Common myeloid progenitor, CD34-positive (primary cell): ENCODE measurements around the gene CFAP126.
"Not testable (repeated sequence)": the region's sequence is repeated elsewhere in the genome, so short reads cannot be mapped to it uniquely, and the experiment has no call there.

Source experiments
- CTCF ChIA-PET: fragments of 350-600 bp; sonication (Branson Sonifier 250); formaldehyde crosslinking; loops from one replicate; lab custom pipeline; 2021; ENCODE audit warnings: antibody characterized with exemption; lab: Charles Lee
- POLR2A ChIA-PET: fragments of 350-600 bp; sonication (Branson Sonifier 250); formaldehyde crosslinking; loops from one replicate; lab custom pipeline; 2021; ENCODE audit warnings: antibody characterized with exemption; lab: Charles Lee
- DNase-seq, 3 donors: peaks; one replicate each; pipeline versions ENCODE4 v3.0.0 to v3.0.0-alpha.2; 2013
- H3K27ac ChIP-seq, 2 experiments: 1 replicate in 1 of 2; 2 replicates in 1 of 2; pipeline ENCODE4 v1.7.0; 2013; ENCODE audit warnings: inconsistent platforms in 2 of 2, low read length in 2 of 2, mild to moderate bottlenecking in 2 of 2, low read depth in 1 of 2, moderate library complexity in 1 of 2; ENCODE audit not compliant: severe bottlenecking in 2 of 2, insufficient read depth in 1 of 2, poor library complexity in 1 of 2
- H3K27me3 ChIP-seq, 5 experiments: replicated peaks in 2 of 5; 1 replicate in 3 of 5; 2 replicates in 2 of 5; pipeline versions ENCODE4 v1.6.1 to v1.7.0; 2013; ENCODE audit warnings: low read length in 4 of 5, mild to moderate bottlenecking in 2 of 5, moderate library complexity in 2 of 5, inconsistent platforms in 1 of 5; ENCODE audit not compliant: insufficient read depth in 5 of 5, control insufficient read depth in 4 of 5
- H3K36me3 ChIP-seq, 4 experiments: 1 replicate in 2 of 4; 2 replicates in 2 of 4; pipeline versions ENCODE4 v1.6.1 to v1.7.0; 2013; ENCODE audit warnings: low read length in 3 of 4, control low read depth in 1 of 4, mild to moderate bottlenecking in 1 of 4; ENCODE audit not compliant: control insufficient read depth in 4 of 4, insufficient read depth in 4 of 4
- H3K4me1 ChIP-seq, 4 experiments: 1 replicate in 3 of 4; 2 replicates in 1 of 4; pipeline versions ENCODE4 v1.6.1 to v1.7.1; 2013; ENCODE audit warnings: low read length in 3 of 4, mild to moderate bottlenecking in 3 of 4, control low read depth in 1 of 4, inconsistent platforms in 1 of 4, moderate library complexity in 1 of 4; ENCODE audit not compliant: control insufficient read depth in 4 of 4, insufficient read depth in 4 of 4; ENCODE audit errors: control extremely low read depth in 1 of 4
- H3K4me3 ChIP-seq, 7 experiments: 1 replicate in 4 of 7; 2 replicates in 3 of 7; pipeline versions ENCODE4 v1.5.1 to v1.7.0; 2013; ENCODE audit warnings: mild to moderate bottlenecking in 7 of 7, low read length in 6 of 7, moderate library complexity in 6 of 7, inconsistent platforms in 2 of 7, low read depth in 2 of 7, control low read depth in 1 of 7; ENCODE audit not compliant: insufficient read depth in 4 of 7, control insufficient read depth in 1 of 7; ENCODE audit errors: extremely low read depth in 1 of 7
- H3K9me3 ChIP-seq, 5 experiments: 1 replicate in 4 of 5; 2 replicates in 1 of 5; pipeline versions ENCODE4 v1.6.1 to v1.7.1; 2013; ENCODE audit warnings: low read length in 4 of 5, mild to moderate bottlenecking in 2 of 5, inconsistent platforms in 1 of 5, low read depth in 1 of 5, moderate library complexity in 1 of 5; ENCODE audit not compliant: control insufficient read depth in 4 of 5, insufficient read depth in 2 of 5; ENCODE audit errors: control extremely low read depth in 1 of 5
- WGBS: methylation state at CpG from one replicate; pipeline ENCODE4 v1.1.5; 2013; ENCODE audit not compliant: insufficient coverage; 5-methylcytosine and 5-hydroxymethylcytosine counted together

The CFAP126 gene

DNA sequence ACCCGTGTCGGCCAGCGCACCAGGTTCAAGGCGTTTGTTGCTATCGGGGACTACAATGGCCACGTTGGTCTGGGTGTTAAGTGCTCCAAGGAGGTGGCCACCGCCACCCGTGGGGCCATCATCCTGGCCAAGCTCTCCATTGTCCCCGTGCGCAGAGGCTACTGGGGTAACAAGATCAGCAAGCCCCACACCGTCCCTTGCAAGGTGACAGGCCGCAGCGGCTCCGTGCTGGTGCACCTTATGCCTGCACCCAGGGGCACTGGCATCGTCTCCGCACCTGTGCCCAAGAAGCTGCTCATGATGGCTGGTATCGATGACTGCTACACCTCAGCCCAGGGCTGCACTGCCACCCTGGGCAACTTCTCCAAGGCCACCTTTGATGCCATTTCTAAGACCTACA is 38.9 kb upstream of the CFAP126 start:
- H3K4me3 ChIP-seq, H3K36me3 ChIP-seq, H3K4me1 ChIP-seq, POLR2A ChIA-PET, CTCF ChIA-PET, DNase-seq, H3K27me3 ChIP-seq, H3K9me3 ChIP-seq, H3K27ac ChIP-seq: not testable (repeated sequence)
- 100% methylated on average over 11 of the region's 17 CpGs for WGBS

DNA sequence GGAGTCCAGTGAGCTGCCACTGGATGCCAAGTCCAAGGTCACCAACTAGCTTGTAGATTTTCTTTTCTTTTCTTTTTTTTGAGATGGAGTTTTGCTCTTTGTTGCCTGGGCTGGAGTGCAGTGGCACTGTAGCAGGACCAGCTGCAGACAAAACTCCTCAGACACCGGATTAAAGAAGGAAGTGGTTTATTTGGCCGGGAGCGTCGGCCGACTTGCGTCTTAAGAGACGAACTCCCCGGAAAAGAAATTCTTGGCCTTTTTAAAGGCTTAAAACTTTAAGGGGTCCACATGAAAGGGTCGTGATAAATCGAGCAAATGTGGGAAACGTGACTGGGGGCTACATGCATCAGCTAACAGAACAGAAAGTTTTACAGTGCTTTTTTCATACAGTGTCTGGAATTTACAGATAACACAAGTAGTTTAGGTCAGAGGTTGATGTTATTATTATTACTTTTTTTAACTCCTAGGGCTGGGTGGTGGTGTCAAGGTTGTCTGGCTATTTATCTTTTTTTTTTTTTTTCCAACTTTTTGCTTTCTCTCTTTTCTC is 36.4 kb upstream of the CFAP126 start:
- Histone ChIP-seq H3K4me1 (peaks cover 0 to 9% (median 4%) of the 10 kb centered on the region in 4 experiments), H3K27me3 (peaks cover 0 to 8% (median 0%) of the 10 kb centered on the region in 5 experiments), H3K4me3 (no peak overlapping the region), H3K9me3 (peaks cover 0 to 7% (median 1%) of the 10 kb centered on the region in 5 experiments), H3K36me3 (no peaks in the 10 kb centered on the region), H3K27ac (no peak overlapping the region)
- CTCF ChIA-PET = interaction anchor here (1.7 kb wide), 1 partner anchor 36 kb away, joined by 4 read pairs; no protein-coding TSS in a partner anchor
- no peak for DNase-seq
- POLR2A ChIA-PET = no interaction called here
- WGBS = 60% methylated on average over 9 of the region's 11 CpGs

DNA sequence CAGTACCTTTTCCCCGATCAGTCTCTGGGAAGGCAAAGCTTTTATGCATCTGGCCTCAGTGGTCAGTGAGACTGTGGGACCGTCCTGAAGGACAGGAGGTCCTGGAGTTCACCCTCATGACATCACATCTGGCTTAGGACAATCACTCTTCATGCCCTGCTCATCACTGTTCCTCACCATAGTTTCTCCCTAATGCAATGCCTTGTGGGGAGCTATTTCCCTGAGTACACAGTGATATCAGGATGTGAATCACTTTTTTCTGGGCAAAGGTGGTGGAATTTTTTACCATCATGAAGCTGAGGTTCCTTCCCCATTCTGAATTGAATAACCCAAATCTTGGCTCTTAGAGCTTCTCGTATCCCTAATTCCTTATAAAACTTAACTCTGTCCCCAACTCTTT is 34.8 kb upstream of the CFAP126 start:
- CTCF ChIA-PET = no interaction called here
- peaks cover 3 to 15% (median 9%) of the 10 kb centered on the region in 4 experiments for H3K4me1 ChIP-seq
- H3K27ac ChIP-seq = no peak overlapping the region
- POLR2A ChIA-PET = interaction anchor here (0.6 kb wide), 1 partner anchor 120 kb away, joined by 3 read pairs; no protein-coding TSS in a partner anchor
- peaks cover 0 to 7% (median 1%) of the 10 kb centered on the region in 5 experiments for H3K9me3 ChIP-seq
- H3K4me3 ChIP-seq = no peak overlapping the region
- 94% methylated on average over 2 of the region's 3 CpGs for WGBS
- DNase-seq = no peak
- no peaks in the 10 kb centered on the region for H3K36me3 ChIP-seq
- peaks cover 0 to 8% (median 0%) of the 10 kb centered on the region in 5 experiments for H3K27me3 ChIP-seq

DNA sequence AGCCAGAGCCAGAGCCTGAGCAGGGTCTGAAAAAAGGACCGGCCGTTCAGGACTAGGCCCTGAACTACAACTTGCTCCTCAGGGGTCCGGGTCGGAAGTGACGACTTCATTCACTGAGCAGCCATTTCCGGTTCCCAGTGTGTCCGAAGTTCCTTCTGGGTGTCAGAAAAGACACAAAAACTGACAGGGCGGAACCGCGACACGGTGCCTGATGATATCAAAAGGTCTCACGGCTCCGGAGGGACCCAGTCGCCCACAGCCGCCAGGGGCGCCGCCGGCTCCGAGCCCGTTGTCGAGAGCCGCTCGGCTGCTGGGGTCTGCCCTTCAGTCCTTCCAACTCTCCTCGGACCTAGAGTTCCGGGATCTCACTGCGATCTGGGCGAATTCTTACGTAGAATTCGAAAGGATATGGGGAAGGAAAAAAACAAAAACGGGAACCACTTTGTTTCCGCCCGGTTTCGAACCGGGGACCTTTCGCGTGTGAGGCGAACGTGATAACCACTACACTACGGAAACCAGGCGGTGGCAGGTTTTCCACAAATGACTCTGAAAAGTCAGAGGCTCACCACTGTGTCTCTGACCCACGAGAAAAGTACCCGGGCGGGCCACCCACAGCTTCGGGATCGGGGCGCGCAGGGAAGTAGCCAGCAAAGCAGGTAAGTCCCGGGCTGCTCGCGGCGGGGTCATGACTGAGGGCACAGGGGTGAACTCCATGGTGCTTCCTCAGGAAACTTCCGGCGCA is 31.8 kb upstream of the CFAP126 start:
- peaks cover 3 to 15% (median 9%) of the 10 kb centered on the region in 4 experiments for H3K4me1 ChIP-seq
- 0% methylated on average over 53 of the region's 53 CpGs for WGBS

DNA sequence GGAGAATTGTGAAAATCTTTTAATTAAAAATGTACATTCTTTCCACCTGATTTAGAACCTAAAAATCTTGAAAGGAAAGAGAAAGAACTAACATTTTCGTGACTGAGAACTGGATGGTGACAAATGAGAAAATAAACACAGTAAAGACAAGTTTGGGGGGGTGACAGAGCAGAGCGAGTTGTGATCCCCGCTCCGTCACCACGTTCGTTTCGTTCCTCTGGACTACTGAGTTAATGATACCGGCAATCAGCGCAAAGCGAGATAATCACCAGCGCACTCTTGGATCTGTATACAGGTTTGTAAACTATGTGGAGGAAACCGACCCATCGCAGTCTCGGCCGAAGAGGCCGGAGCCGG is 31.2 kb upstream of the CFAP126 start:
- Histone ChIP-seq H3K4me3 (peak overlapping the region; percentile 76 to 100 (median 89)), H3K27ac (peak overlapping the region; percentile 98 to 99), H3K9me3 (peaks cover 0 to 1% (median 0%) of the 10 kb centered on the region in 5 experiments), H3K4me1 (peaks cover 3 to 15% (median 9%) of the 10 kb centered on the region in 4 experiments), H3K27me3 (peaks cover 0 to 3% (median 0%) of the 10 kb centered on the region in 5 experiments), H3K36me3 (no peaks in the 10 kb centered on the region)
- 20% methylated on average over 17 of the region's 17 CpGs for WGBS
- DNase-seq = peak in 1 of 3 donors; percentile 72
- POLR2A ChIA-PET = no interaction called here
- CTCF ChIA-PET = no interaction called here

More for the DNA sequence above, 31.8 kb upstream of the CFAP126 start:
- ChIA-PET CTCF (interaction anchor here (0.6 to 1.7 kb wide), 4 partner anchors 11 to 169 kb away, joined by 3 to 14 read pairs (median 4); no protein-coding TSS in a partner anchor), POLR2A (no interaction called here)
- H3K4me3 ChIP-seq = peak overlapping the region; percentile 76 to 100 (median 89)
- DNase-seq = peak; percentile 90 to 94 (median 93)
- H3K9me3 ChIP-seq = peaks cover 0 to 6% (median 1%) of the 10 kb centered on the region in 5 experiments
- peak overlapping the region; percentile 98 to 99 for H3K27ac ChIP-seq
- peaks cover 0 to 6% (median 0%) of the 10 kb centered on the region in 5 experiments for H3K27me3 ChIP-seq
- H3K36me3 ChIP-seq = no peaks in the 10 kb centered on the region

DNA sequence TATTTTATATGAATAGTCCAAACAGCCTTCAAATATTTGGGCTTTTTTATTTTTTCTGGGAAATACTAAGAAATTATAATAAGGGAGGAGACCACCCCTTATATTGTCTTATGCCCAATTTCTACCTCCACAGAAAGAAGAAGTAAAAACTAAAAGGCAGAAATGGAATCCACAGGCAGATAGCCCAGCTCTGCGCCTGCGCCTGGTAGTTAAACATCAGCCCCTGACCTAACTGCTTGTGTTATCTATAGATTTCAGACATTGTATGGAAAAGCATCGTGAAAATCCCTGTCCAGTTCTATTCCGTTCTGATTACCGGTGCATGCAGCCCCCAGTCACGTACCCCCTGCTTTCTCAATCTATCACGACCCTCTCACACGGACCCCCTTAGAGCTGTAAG is 29.4 kb upstream of the CFAP126 start:
- CTCF ChIA-PET, POLR2A ChIA-PET, H3K36me3 ChIP-seq, H3K27me3 ChIP-seq, H3K27ac ChIP-seq, H3K4me3 ChIP-seq, H3K9me3 ChIP-seq, DNase-seq: not testable (repeated sequence)
- 96% methylated on average over 5 of the region's 8 CpGs for WGBS
- peaks cover 3 to 15% (median 9%) of the 10 kb centered on the region in 4 experiments for H3K4me1 ChIP-seq

DNA sequence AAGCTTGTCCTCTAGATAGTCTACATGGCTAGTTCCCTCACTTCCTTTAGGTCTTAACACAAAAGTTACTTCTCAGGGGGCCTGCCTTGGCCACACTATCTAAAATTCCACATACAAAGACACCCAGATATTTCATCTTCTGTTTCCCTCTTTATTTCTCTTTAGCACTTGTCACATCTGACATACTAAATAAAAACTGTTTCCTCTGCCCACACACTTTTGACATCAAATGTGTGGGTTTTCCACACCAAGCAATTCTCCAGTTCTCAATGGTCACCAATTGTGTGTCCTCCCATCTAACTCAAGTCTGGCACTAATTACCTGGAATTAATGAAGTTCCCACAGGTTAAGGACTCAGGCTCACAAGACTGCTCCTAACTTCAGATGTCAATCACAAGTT is 25.5 kb upstream of the CFAP126 start:
- no peak for DNase-seq
- Histone ChIP-seq H3K4me1 (peaks cover 5 to 20% (median 15%) of the 10 kb centered on the region in 4 experiments), H3K27me3 (peaks cover 0 to 2% (median 0%) of the 10 kb centered on the region in 5 experiments), H3K4me3 (no peak overlapping the region), H3K9me3 (no peaks in the 10 kb centered on the region), H3K27ac (no peak overlapping the region), H3K36me3 (no peaks in the 10 kb centered on the region)
- ChIA-PET POLR2A (no interaction called here), CTCF (no interaction called here)
